ENCODE measurements around the gene GFOD1. TPM values are rescaled to one million over a fixed set of nuclear protein-coding genes. Genes with fewer than 3 reads are reported as not detected.

The GFOD1 gene
- total and polyA plus RNA-seq, 2 of the 4 experiments (the other 2 are of a cell fraction), result 1.8 to 3.4 TPM

GRCh38 chr6:13431861-13432465 is 55.4 kb downstream of the GFOD1 start:
- H3K36me3 ChIP-seq (ENCODE audit: control insufficient read depth, insufficient read depth, low read length), result no peaks in the 10 kb centered on the region
- H2BK5ac ChIP-seq (ENCODE audit: low read depth, low read length, poor library complexity, severe bottlenecking), result no peak overlapping the region
- H3K27ac ChIP-seq (ENCODE audit: insufficient read depth, low read length), result no peak overlapping the region
- no peak overlapping the region for H2BK20ac ChIP-seq (ENCODE audit: low read depth, low read length)
- dilution Hi-C loops (cut with HindIII; ENCODE audit: low sequenced_read_pairs, unreplicated experiment) (no loop called here), in situ Hi-C loops (cut with MboI; ENCODE audit: low sequenced_read_pairs) (no loop called here), intact Hi-C loops (cut with micrococcal nuclease) (no loop called here)
- H3K4ac ChIP-seq (ENCODE audit: low read depth, low read length), result no peak overlapping the region
- H2AK5ac ChIP-seq (ENCODE audit: low read depth, low read length), result no peak overlapping the region
- peaks cover 5 to 13% of the 10 kb centered on the region in 2 experiments; a peak in 2 of 4 replicates for H3K79me1 ChIP-seq (ENCODE audit: low read depth in 1 of 2, low read length in 2 of 2)
- H4K91ac ChIP-seq (ENCODE audit: insufficient read depth, low read depth, low read length), result no peak overlapping the region
- no peak overlapping the region for H3K4me3 ChIP-seq (ENCODE audit: insufficient read depth, low read depth, low read length)
- H2AFZ ChIP-seq (replicated peaks; ENCODE audit: low read length, poor library complexity), result no peak overlapping the region
- no peaks in the 10 kb centered on the region for H3K9me3 ChIP-seq (ENCODE audit: control insufficient read depth, insufficient read depth, low read length)
- H3K4me1 ChIP-seq (ENCODE audit: control insufficient read depth, insufficient read depth, low read length), result peaks cover 2% of the 10 kb centered on the region
- H3K9ac ChIP-seq (ENCODE audit: low read depth, low read length), result no peak overlapping the region
- no peaks in the 10 kb centered on the region for H4K20me1 ChIP-seq (ENCODE audit: insufficient read depth, low read length)
- H3K4me2 ChIP-seq (ENCODE audit: low read depth, low read length), result no peak overlapping the region
- BruUV-seq (replicated peaks), result no TSS peak
- no CpG with 5 or more reads among the region's 5 CpGs for WGBS, 2 experiments (ENCODE audit: extremely low coverage in 2 of 2, insufficient read length in 1 of 2)
- H3K18ac ChIP-seq (ENCODE audit: low read depth, low read length), result no peak overlapping the region
- H2AK9ac ChIP-seq (replicated peaks; ENCODE audit: low read depth, low read length, poor library complexity), result no peak overlapping the region
- H2BK120ac ChIP-seq (ENCODE audit: low read depth, low read length), result no peak overlapping the region
- H4K8ac ChIP-seq (ENCODE audit: low read depth in 2 of 2, low read length in 2 of 2), result no peak overlapping the region
- CTCF ChIA-PET, result interaction anchor here (0.6 to 1.4 kb wide), 4 partner anchors 10 to 123 kb away, joined by 3 to 6 read pairs (median 4); no protein-coding TSS in a partner anchor
- H4K5ac ChIP-seq (ENCODE audit: low read depth, low read length), result no peak overlapping the region
- H3K9me1 ChIP-seq (ENCODE audit: insufficient read depth, low read length), result peaks cover 9% of the 10 kb centered on the region
- DNase-seq (peak; percentile 55), ATAC-seq (ENCODE audit: low read depth) (peak; percentile 81)
- POLR2A ChIA-PET (ENCODE audit: unreplicated experiment), result no interaction called here
- no peak for TF ChIP-seq RAD21 (IDR thresholded peaks at IDR 0.05; ENCODE audit: low read length)
- TF ChIP-seq CTCF (conservative IDR thresholded peaks at IDR 0.05; ENCODE audit: low read depth, low read length), result no peak
- no peak for TF ChIP-seq MXI1 (IDR thresholded peaks at IDR 0.05; ENCODE audit: borderline replicate concordance, low read depth, low read length)
- TF ChIP-seq SMC3 (IDR thresholded peaks at IDR 0.05; ENCODE audit: low read depth, low read length), result no peak
- TF ChIP-seq USF2 (IDR thresholded peaks at IDR 0.05; ENCODE audit: low read depth, low read length), result no peak
- TF ChIP-seq NFE2L2 (IDR thresholded peaks at IDR 0.05; ENCODE audit: low read depth, low read length), result no peak
- TF ChIP-seq BHLHE40 (IDR thresholded peaks at IDR 0.05; ENCODE audit: low read depth, low read length), result no peak
- no peak for TF ChIP-seq RCOR1 (IDR thresholded peaks at IDR 0.05; ENCODE audit: insufficient replicate concordance, low read length)
- TF ChIP-seq CHD1 (IDR thresholded peaks at IDR 0.05; ENCODE audit: low read depth, low read length), result no peak
- H3K23ac ChIP-seq (ENCODE audit: low read depth, low read length), result no peak overlapping the region
- no peak overlapping the region for H2BK15ac ChIP-seq (ENCODE audit: low read depth, low read length)
- H3K14ac ChIP-seq (replicated peaks; ENCODE audit: low read depth, low read length), result no peak overlapping the region
- no peaks in the 10 kb centered on the region for H3K27me3 ChIP-seq (ENCODE audit: control insufficient read depth, insufficient read depth, low read length)
- H3K56ac ChIP-seq (ENCODE audit: extremely low read depth, insufficient read depth, low read length), result no peak overlapping the region
